Fibroblast of lung (primary cell): ENCODE measurements around the gene GDPD4. TPM values are rescaled to one million over a fixed set of nuclear protein-coding genes. Genes with fewer than 3 reads are reported as not detected.

Source experiments
- DNase-seq, 2 donors: peaks; one replicate each; pipeline versions ENCODE4 v3.0.0 to v3.0.0-alpha.2; 2010; ENCODE audit warnings: low read depth in 2 of 2
- H2AFZ ChIP-seq: 2 replicates; pipeline ENCODE4 v1.5.1; 2012; ENCODE audit warnings: low read length, control low read depth, inconsistent platforms
- H3K27ac ChIP-seq: 2 replicates; pipeline ENCODE4 v1.5.1; 2011; ENCODE audit warnings: low read length, control low read depth; ENCODE audit not compliant: insufficient read depth
- H3K27me3 ChIP-seq: 2 replicates; pipeline ENCODE4 v1.5.1; 2011; ENCODE audit warnings: mild to moderate bottlenecking, low read length; ENCODE audit not compliant: control insufficient read depth, insufficient read depth
- H3K36me3 ChIP-seq: 2 replicates; pipeline ENCODE4 v1.5.1; 2011; ENCODE audit warnings: low read length; ENCODE audit not compliant: control insufficient read depth, insufficient read depth
- H3K4me1 ChIP-seq: 2 replicates; pipeline ENCODE4 v1.5.1; 2011; ENCODE audit warnings: low read length; ENCODE audit not compliant: control insufficient read depth, insufficient read depth; ENCODE audit errors: extremely low read depth
- H3K4me2 ChIP-seq: 2 replicates; pipeline ENCODE4 v1.5.1; 2011; ENCODE audit warnings: low read length, control low read depth; ENCODE audit not compliant: insufficient read depth; ENCODE audit errors: extremely low read depth
- H3K4me3 ChIP-seq, 4 experiments: fragments of 200-600 bp in 1 of 4; sonication (generic) in 1 of 4; replicated peaks in 1 of 4; 2 replicates each; pipeline ENCODE4 v1.5.1; 2011 to 2016; ENCODE audit warnings: low read length in 4 of 4, low read depth in 3 of 4, mild to moderate bottlenecking in 3 of 4, control low read depth in 2 of 4, inconsistent platforms in 1 of 4, mixed read lengths in 1 of 4; ENCODE audit not compliant: insufficient read depth in 1 of 4; ENCODE audit errors: control extremely low read depth in 1 of 4
- H3K79me2 ChIP-seq: 2 replicates; pipeline ENCODE4 v1.5.1; 2012; ENCODE audit warnings: mild to moderate bottlenecking, low read length, inconsistent platforms; ENCODE audit not compliant: control insufficient read depth, insufficient read depth
- H3K9ac ChIP-seq: 2 replicates; pipeline ENCODE4 v1.5.1; 2011; ENCODE audit warnings: mild to moderate bottlenecking, low read length, control low read depth; ENCODE audit not compliant: insufficient read depth
- H3K9me3 ChIP-seq: 2 replicates; pipeline ENCODE4 v1.5.1; 2012; ENCODE audit warnings: low read depth, low read length; ENCODE audit not compliant: control insufficient read depth, insufficient read depth
- H4K20me1 ChIP-seq: 2 replicates; pipeline ENCODE4 v1.5.1; 2011; ENCODE audit warnings: low read length; ENCODE audit not compliant: control insufficient read depth, insufficient read depth; ENCODE audit errors: extremely low read depth
- CTCF ChIP-seq, 2 donors: IDR thresholded peaks in 1 of 2; conservative IDR thresholded peaks in 1 of 2; 1 replicate in 1 of 2; 2 replicates in 1 of 2; pipeline ENCODE4 v1.5.1; 2011 to 2012; ENCODE audit warnings: low read length in 2 of 2, control low read depth in 1 of 2, inconsistent platforms in 1 of 2, low read depth in 1 of 2, mild to moderate bottlenecking in 1 of 2
- EZH2 ChIP-seq: IDR thresholded peaks from 2 replicates; pipeline ENCODE4 v1.5.1; 2012; ENCODE audit warnings: low read length, control low read depth, mild to moderate bottlenecking; ENCODE audit errors: missing control alignments
- polyA plus RNA-seq, 2 donors: library from polyadenylated mRNA; depleted of rRNA in 1 of 2; stranded (reverse) in 1 of 2; unstranded in 1 of 2; fragments of >200 nt; gene quantifications; 2 replicates each; pipeline ENCODE4 v1.2.1, GENCODE V29; 2011 to 2012; ENCODE audit warnings: missing spikeins in 1 of 2
- total RNA-seq: library from RNA; depleted of rRNA; stranded (reverse); fragments of >200 nt; gene quantifications from 2 replicates; pipeline ENCODE4 v1.2.1, GENCODE V29; 2014

The GDPD4 gene
- total and polyA plus RNA-seq, 2 donors (not counting 1 experiment from before 2014, with no cell fraction given): not detected

DNA sequence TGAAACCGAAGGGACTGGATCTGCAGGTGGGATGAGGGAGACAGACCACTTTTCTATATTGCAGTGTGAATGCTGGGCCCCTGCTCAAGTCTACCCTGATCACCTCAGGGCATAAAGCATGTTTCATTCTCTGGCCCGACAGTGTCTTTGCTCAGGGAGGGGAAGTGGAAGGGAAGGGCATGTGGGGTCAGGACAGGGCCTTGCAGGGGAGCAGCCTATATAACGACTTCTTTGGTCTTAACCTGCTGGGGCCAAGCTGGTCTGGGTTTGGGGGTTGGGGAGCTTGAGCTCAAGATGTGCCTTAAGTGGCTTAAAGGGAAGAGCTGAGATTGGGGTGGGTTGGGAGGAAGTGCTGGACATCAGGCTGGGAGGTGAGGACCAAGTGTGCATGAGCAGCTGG, 86.4 kb downstream of the GDPD4 start:
- no peak overlapping the region for H3K9ac ChIP-seq

GRCh38 chr11:77214557-77214956, 86.9 kb downstream of the GDPD4 start:
- Histone ChIP-seq H3K9me3 (no peaks in the 10 kb centered on the region), H3K27me3 (peaks cover 11% of the 10 kb centered on the region), H2AFZ (no peak overlapping the region), H3K27ac (no peak overlapping the region), H3K4me3 (no peak overlapping the region), H3K36me3 (no peaks in the 10 kb centered on the region), H3K9ac (no peak overlapping the region), H3K4me1 (no peaks in the 10 kb centered on the region), H3K79me2 (no peaks in the 10 kb centered on the region), H4K20me1 (no peaks in the 10 kb centered on the region), H3K4me2 (no peak overlapping the region)
- TF ChIP-seq EZH2 (no peak), CTCF (conservative IDR thresholded peaks at IDR 0.05 in 1 of 2, IDR thresholded peaks at IDR 0.05 in 1 of 2; ENCODE audit: low read depth in 1 of 2, low read length in 2 of 2) (no peak)
- DNase-seq: no peak

More for the DNA sequence above, 86.4 kb downstream of the GDPD4 start:
- Histone ChIP-seq H3K27me3 (peaks cover 11% of the 10 kb centered on the region), H3K79me2 (no peaks in the 10 kb centered on the region), H3K4me2 (no peak overlapping the region), H2AFZ (no peak overlapping the region), H3K4me3 (no peak overlapping the region), H3K4me1 (no peaks in the 10 kb centered on the region), H3K36me3 (no peaks in the 10 kb centered on the region), H4K20me1 (no peaks in the 10 kb centered on the region), H3K9me3 (no peaks in the 10 kb centered on the region), H3K27ac (no peak overlapping the region)
- no peak for DNase-seq
- no peak for TF ChIP-seq EZH2
- TF ChIP-seq CTCF (conservative IDR thresholded peaks at IDR 0.05 in 1 of 2, IDR thresholded peaks at IDR 0.05 in 1 of 2; ENCODE audit: low read depth in 1 of 2, low read length in 2 of 2): no peak

GRCh38 chr11:77213589-77214428, 87.7 kb downstream of the GDPD4 start:
- H3K9ac ChIP-seq: no peak overlapping the region
- no peaks in the 10 kb centered on the region for H3K9me3 ChIP-seq
- no peak overlapping the region for H2AFZ ChIP-seq
- H3K4me1 ChIP-seq: no peaks in the 10 kb centered on the region
- H3K4me2 ChIP-seq: no peak overlapping the region
- H3K36me3 ChIP-seq: no peaks in the 10 kb centered on the region
- H3K27ac ChIP-seq: no peak overlapping the region
- H4K20me1 ChIP-seq: no peaks in the 10 kb centered on the region
- TF ChIP-seq CTCF (conservative IDR thresholded peaks at IDR 0.05 in 1 of 2, IDR thresholded peaks at IDR 0.05 in 1 of 2; ENCODE audit: low read depth in 1 of 2, low read length in 2 of 2) (no peak), EZH2 (no peak)
- H3K27me3 ChIP-seq: peaks cover 11% of the 10 kb centered on the region
- no peak overlapping the region for H3K4me3 ChIP-seq
- H3K79me2 ChIP-seq: no peaks in the 10 kb centered on the region
- DNase-seq: no peak
